Measurements from ENCODE around the gene CXCL5.

- no peak for TF ChIP-seq POLR2AphosphoS5 (IDR thresholded peaks at IDR 0.05; ENCODE audit: low read depth)
- TF ChIP-seq CTCF (IDR thresholded peaks at IDR 0.05; ENCODE audit: insufficient read depth, low read length), result no peak
Measured at GRCh38 chr4:73952352-73952751, 46.1 kb downstream of the CXCL5 start.
